Neuronal stem cell (in vitro differentiated cells): Measurements from ENCODE around the gene ANKMY1.

ENCODE experiments used
- DNase-seq: peaks from one replicate; pipeline ENCODE4 v3.0.0-alpha.2; 2013; ENCODE audit warnings: low spot score
- H2AFZ ChIP-seq: one replicate; pipeline ENCODE4 v1.6.1; 2013; ENCODE audit warnings: mild to moderate bottlenecking, low read length, inconsistent platforms
- H2AK5ac ChIP-seq: 2 replicates; pipeline ENCODE4 v1.6.1; 2013; ENCODE audit warnings: low read depth, mild to moderate bottlenecking, inconsistent platforms, low read length, moderate library complexity, mixed read lengths
- H2BK120ac ChIP-seq: 2 replicates; pipeline ENCODE4 v1.6.1; 2013; ENCODE audit warnings: low read depth, mild to moderate bottlenecking, inconsistent platforms, low read length, moderate library complexity, mixed read lengths
- H2BK12ac ChIP-seq: one replicate; pipeline ENCODE4 v1.6.1; 2013; ENCODE audit warnings: low read length, inconsistent platforms
- H2BK15ac ChIP-seq: 2 replicates; pipeline ENCODE4 v1.6.1; 2013; ENCODE audit warnings: mild to moderate bottlenecking, low read length, inconsistent platforms, mixed read lengths
- H2BK5ac ChIP-seq: one replicate; pipeline ENCODE4 v1.6.1; 2013; ENCODE audit warnings: inconsistent platforms, mild to moderate bottlenecking, low read length, moderate library complexity
- H3K14ac ChIP-seq: one replicate; pipeline ENCODE4 v1.6.1; 2013; ENCODE audit warnings: low read length, inconsistent platforms
- H3K18ac ChIP-seq: 2 replicates; pipeline ENCODE4 v1.6.1; 2013; ENCODE audit warnings: low read length, inconsistent platforms
- H3K23ac ChIP-seq: 2 replicates; pipeline ENCODE4 v1.6.1; 2013; ENCODE audit warnings: low read depth, mild to moderate bottlenecking, mixed read lengths, low read length, inconsistent platforms; ENCODE audit not compliant: poor library complexity
- H3K27ac ChIP-seq: replicated peaks from 3 replicates; pipeline ENCODE4 v1.5.1; 2013; ENCODE audit warnings: low read length, inconsistent platforms
- H3K27me3 ChIP-seq, 3 experiments: 2 replicates each; pipeline ENCODE4 v1.6.1; 2013; ENCODE audit warnings: low read length in 3 of 3, mild to moderate bottlenecking in 2 of 3, inconsistent platforms in 1 of 3, low read depth in 1 of 3, mixed read lengths in 1 of 3, moderate library complexity in 1 of 3; ENCODE audit not compliant: control insufficient read depth in 3 of 3, insufficient read depth in 3 of 3
- H3K36me3 ChIP-seq, 2 donors: replicated peaks in 1 of 2; 2 replicates each; pipeline ENCODE4 v1.6.1; 2013; ENCODE audit warnings: low read length in 2 of 2; ENCODE audit not compliant: control insufficient read depth in 2 of 2, insufficient read depth in 2 of 2
- H3K4ac ChIP-seq: 2 replicates; pipeline ENCODE4 v1.6.1; 2013; ENCODE audit warnings: inconsistent platforms, mild to moderate bottlenecking, low read length, moderate library complexity
- H3K4me1 ChIP-seq, 2 donors: 1 replicate in 1 of 2; 2 replicates in 1 of 2; pipeline ENCODE4 v1.6.1; 2013; ENCODE audit warnings: low read length in 2 of 2, low read depth in 1 of 2; ENCODE audit not compliant: control insufficient read depth in 2 of 2, insufficient read depth in 1 of 2
- H3K4me2 ChIP-seq: one replicate; pipeline ENCODE4 v1.6.1; 2013; ENCODE audit warnings: mild to moderate bottlenecking, low read length, inconsistent platforms; ENCODE audit not compliant: insufficient read depth, poor library complexity, severe bottlenecking
- H3K4me3 ChIP-seq, 2 donors: 2 replicates each; pipeline ENCODE4 v1.5.1; 2013; ENCODE audit warnings: low read length in 2 of 2, mild to moderate bottlenecking in 2 of 2, inconsistent platforms in 1 of 2, moderate library complexity in 1 of 2
- H3K79me1 ChIP-seq: one replicate; pipeline ENCODE4 v1.6.1; 2013; ENCODE audit warnings: low read depth, mild to moderate bottlenecking, inconsistent platforms, low read length, moderate library complexity
- H3K9ac ChIP-seq: one replicate; pipeline ENCODE4 v1.6.1; 2013; ENCODE audit warnings: mild to moderate bottlenecking, low read depth, low read length, inconsistent platforms; ENCODE audit not compliant: poor library complexity
- H3K9me3 ChIP-seq, 2 donors: replicated peaks in 1 of 2; 2 replicates each; pipeline versions ENCODE3 to v1.6.1; 2013; ENCODE audit warnings: low read length in 2 of 2, mild to moderate bottlenecking in 2 of 2, inconsistent platforms in 1 of 2, low read depth in 1 of 2, mixed read lengths in 1 of 2, moderate library complexity in 1 of 2; ENCODE audit not compliant: control insufficient read depth in 2 of 2, insufficient read depth in 1 of 2
- H4K8ac ChIP-seq: one replicate; pipeline ENCODE4 v1.6.1; 2013; ENCODE audit warnings: low read depth, mild to moderate bottlenecking, inconsistent platforms, low read length, moderate library complexity
- H4K91ac ChIP-seq: one replicate; pipeline ENCODE4 v1.6.1; 2013; ENCODE audit warnings: low read length, low read depth, mild to moderate bottlenecking, inconsistent platforms; ENCODE audit not compliant: poor library complexity
- WGBS, 2 donors: extraction: QIAGEN DNeasy Blood & Tissue Kit; methylation state at CpG; one replicate each; pipeline ENCODE4 v1.1.7; 2013; ENCODE audit warnings: missing lambda C conversion rate in 2 of 2, mixed read lengths in 1 of 2; ENCODE audit not compliant: insufficient read length in 2 of 2, insufficient replicate concordance in 1 of 2; ENCODE audit errors: extremely low coverage in 2 of 2; 5-methylcytosine and 5-hydroxymethylcytosine counted together

ANKMY1 gene

DNA sequence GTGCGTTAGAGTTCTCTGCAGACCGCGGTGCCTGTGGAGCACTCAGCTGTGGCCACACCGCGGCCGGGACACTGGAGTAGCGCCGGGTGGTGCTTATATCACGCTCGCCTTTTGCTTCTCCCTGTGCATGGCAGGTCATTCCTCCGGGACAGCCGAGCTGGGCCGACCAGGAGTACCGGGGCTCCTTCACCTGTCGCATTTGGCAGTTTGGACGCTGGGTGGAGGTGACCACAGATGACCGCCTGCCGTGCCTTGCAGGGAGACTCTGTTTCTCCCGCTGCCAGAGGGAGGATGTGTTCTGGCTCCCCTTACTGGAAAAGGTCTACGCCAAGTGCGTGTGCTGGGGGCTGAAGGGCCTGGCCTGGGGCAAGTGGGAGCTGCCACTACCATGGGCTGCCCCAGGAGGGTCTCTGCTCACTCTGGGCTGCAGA, 32.9 kb upstream of the ANKMY1 start:
- Histone ChIP-seq H2BK12ac (no peak overlapping the region), H3K9ac (no peak overlapping the region), H2BK120ac (no peak overlapping the region), H2BK5ac (no peak overlapping the region), H3K18ac (no peak overlapping the region), H3K27ac (no peak overlapping the region), H3K4me1 (peaks cover 7 to 13% of the 10 kb centered on the region in 2 donors), H3K27me3 (no peaks in the 10 kb centered on the region), H4K91ac (no peak overlapping the region), H3K14ac (no peak overlapping the region), H3K79me1 (peaks cover 28% of the 10 kb centered on the region), H3K4ac (no peak overlapping the region), H4K8ac (no peak overlapping the region), H3K23ac (no peak overlapping the region), H3K36me3 (peaks cover 20 to 56% of the 10 kb centered on the region in 2 donors), H3K4me2 (no peak overlapping the region), H2AK5ac (no peak overlapping the region), H2BK15ac (no peak overlapping the region), H3K9me3 (no peaks in the 10 kb centered on the region), H3K4me3 (no peak overlapping the region), H2AFZ (no peak overlapping the region)
- WGBS, 2 donors = no CpG with 5 or more reads among the region's 21 CpGs
- DNase-seq = no peak

DNA sequence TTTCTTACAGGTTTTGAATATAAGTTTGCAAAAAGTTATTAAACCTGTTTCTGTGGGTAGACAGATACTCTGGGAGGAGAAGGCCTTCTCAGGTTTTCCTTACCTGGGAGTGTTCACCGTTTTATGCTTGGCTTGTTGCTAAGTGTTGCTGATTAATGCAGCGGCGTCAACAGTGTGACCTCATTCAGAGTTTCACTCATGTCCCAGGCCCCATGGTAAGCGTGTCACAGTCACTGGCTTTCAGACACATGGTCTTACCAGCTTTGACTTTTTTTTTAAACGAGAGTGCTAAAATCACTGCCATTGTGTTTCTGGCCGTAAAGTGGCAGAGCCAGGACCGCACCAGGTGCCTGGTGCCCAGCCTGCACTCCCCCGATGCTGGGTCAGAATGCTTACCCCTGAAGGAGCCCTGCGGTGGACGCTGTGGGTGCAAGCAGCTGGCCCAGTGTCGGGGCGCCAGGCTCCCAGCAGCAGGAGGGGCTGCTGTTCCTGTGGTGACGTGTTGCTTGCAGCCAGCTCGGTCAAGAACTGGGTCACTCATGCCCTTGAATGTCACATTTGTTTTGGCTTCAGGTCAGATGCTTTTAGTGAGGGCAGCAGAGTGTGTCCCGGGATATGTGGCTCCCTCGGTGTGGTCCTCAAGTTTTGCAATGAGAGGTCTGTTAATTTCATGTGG, 32.2 kb upstream of the ANKMY1 start:
- H3K27me3 ChIP-seq = no peaks in the 10 kb centered on the region
- H3K79me1 ChIP-seq = peaks cover 35% of the 10 kb centered on the region
- no peak overlapping the region for H2BK5ac ChIP-seq
- no peak overlapping the region for H3K4me2 ChIP-seq
- WGBS, 2 donors = no CpG with 5 or more reads among the region's 16 CpGs
- no peak overlapping the region for H2BK120ac ChIP-seq
- no peak overlapping the region for H3K9ac ChIP-seq
- no peak overlapping the region for H2BK12ac ChIP-seq
- no peaks in the 10 kb centered on the region for H3K9me3 ChIP-seq
- H3K18ac ChIP-seq = no peak overlapping the region
- H3K27ac ChIP-seq = no peak overlapping the region
- no peak overlapping the region for H2BK15ac ChIP-seq
- no peak overlapping the region for H3K23ac ChIP-seq
- H4K8ac ChIP-seq = no peak overlapping the region
- no peak overlapping the region for H3K4me3 ChIP-seq
- no peak overlapping the region for H3K14ac ChIP-seq
- H3K4me1 ChIP-seq = peaks cover 13 to 17% of the 10 kb centered on the region in 2 donors
- H3K36me3 ChIP-seq = peaks cover 20 to 51% of the 10 kb centered on the region in 2 donors
- H3K4ac ChIP-seq = no peak overlapping the region
- no peak overlapping the region for H4K91ac ChIP-seq
- no peak overlapping the region for H2AFZ ChIP-seq
- H2AK5ac ChIP-seq = no peak overlapping the region
- no peak for DNase-seq

GRCh38 chr2:240589375-240589774, 31.6 kb upstream of the ANKMY1 start:
- peaks cover 40% of the 10 kb centered on the region for H3K79me1 ChIP-seq
- DNase-seq = no peak

DNA sequence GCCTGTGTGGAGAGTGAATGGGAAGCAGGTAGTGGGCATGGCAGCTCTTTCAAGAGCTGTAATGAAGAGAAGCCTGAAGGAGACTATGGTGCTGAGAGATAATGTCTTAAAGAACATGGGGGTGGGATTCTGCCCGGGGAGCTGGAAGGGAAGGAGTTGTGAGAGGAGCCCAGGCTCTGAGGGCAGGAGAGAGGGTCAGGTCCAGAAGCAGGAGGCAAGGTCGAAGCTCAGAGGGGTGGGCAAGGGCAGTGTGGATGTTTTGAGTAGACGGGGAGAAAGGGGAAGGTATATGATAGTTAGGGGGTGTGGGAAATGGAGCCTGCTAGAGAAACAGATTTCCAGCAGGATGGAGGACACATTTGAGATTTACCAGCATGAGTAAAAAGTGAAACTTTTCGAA, 30.9 kb upstream of the ANKMY1 start:
- Histone ChIP-seq H3K14ac (no peak overlapping the region), H3K27me3 (no peaks in the 10 kb centered on the region), H3K4me2 (no peak overlapping the region), H3K36me3 (peaks cover 20 to 54% of the 10 kb centered on the region in 2 donors), H3K27ac (no peak overlapping the region), H4K91ac (no peak overlapping the region), H2AK5ac (no peak overlapping the region), H3K4ac (no peak overlapping the region), H3K4me1 (peaks cover 15 to 21% of the 10 kb centered on the region in 2 donors), H3K9me3 (no peaks in the 10 kb centered on the region), H2BK15ac (no peak overlapping the region), H3K4me3 (peak overlapping the region in 1 of 2 donors; percentile 90), H3K79me1 (peaks cover 40% of the 10 kb centered on the region), H3K9ac (no peak overlapping the region), H2BK5ac (no peak overlapping the region), H3K18ac (no peak overlapping the region), H2AFZ (no peak overlapping the region), H2BK120ac (no peak overlapping the region), H3K23ac (no peak overlapping the region), H4K8ac (no peak overlapping the region), H2BK12ac (no peak overlapping the region)
- WGBS, 2 donors = 100% methylated on average over 1 of the region's 4 CpGs; no CpG with 5 or more reads in 1 of the 2 donors
- DNase-seq = no peak

More at GRCh38 chr2:240589375-240589774, 31.6 kb upstream of the ANKMY1 start:
- H3K27me3 ChIP-seq = no peaks in the 10 kb centered on the region
- H3K18ac ChIP-seq = no peak overlapping the region
- H3K14ac ChIP-seq = no peak overlapping the region
- no peak overlapping the region for H3K4me3 ChIP-seq
- WGBS, 2 donors = no CpG with 5 or more reads among the region's 14 CpGs
- H3K36me3 ChIP-seq = peaks cover 20 to 56% of the 10 kb centered on the region in 2 donors
- H3K27ac ChIP-seq = no peak overlapping the region
- no peak overlapping the region for H3K4ac ChIP-seq
- H2AK5ac ChIP-seq = no peak overlapping the region
- no peak overlapping the region for H3K9ac ChIP-seq
- H2BK120ac ChIP-seq = no peak overlapping the region
- H2BK12ac ChIP-seq = no peak overlapping the region
- peaks cover 15 to 21% of the 10 kb centered on the region in 2 donors for H3K4me1 ChIP-seq
- no peak overlapping the region for H2BK15ac ChIP-seq
- H4K91ac ChIP-seq = no peak overlapping the region
- H3K23ac ChIP-seq = no peak overlapping the region
- H3K4me2 ChIP-seq = no peak overlapping the region
- no peak overlapping the region for H4K8ac ChIP-seq
- no peak overlapping the region for H2AFZ ChIP-seq
- H3K9me3 ChIP-seq = no peaks in the 10 kb centered on the region
- H2BK5ac ChIP-seq = no peak overlapping the region
